ENCODE measurements around the gene PILRB. TPM values are rescaled to one million over a fixed set of nuclear protein-coding genes. Genes with fewer than 3 reads are reported as not detected.
A peak's percentile ranks its signal among the peaks of the same experiment; 100 is the strongest.

PILRB gene
- total RNA-seq, 1 experiment from 2014 or later = 50.1 TPM

DNA sequence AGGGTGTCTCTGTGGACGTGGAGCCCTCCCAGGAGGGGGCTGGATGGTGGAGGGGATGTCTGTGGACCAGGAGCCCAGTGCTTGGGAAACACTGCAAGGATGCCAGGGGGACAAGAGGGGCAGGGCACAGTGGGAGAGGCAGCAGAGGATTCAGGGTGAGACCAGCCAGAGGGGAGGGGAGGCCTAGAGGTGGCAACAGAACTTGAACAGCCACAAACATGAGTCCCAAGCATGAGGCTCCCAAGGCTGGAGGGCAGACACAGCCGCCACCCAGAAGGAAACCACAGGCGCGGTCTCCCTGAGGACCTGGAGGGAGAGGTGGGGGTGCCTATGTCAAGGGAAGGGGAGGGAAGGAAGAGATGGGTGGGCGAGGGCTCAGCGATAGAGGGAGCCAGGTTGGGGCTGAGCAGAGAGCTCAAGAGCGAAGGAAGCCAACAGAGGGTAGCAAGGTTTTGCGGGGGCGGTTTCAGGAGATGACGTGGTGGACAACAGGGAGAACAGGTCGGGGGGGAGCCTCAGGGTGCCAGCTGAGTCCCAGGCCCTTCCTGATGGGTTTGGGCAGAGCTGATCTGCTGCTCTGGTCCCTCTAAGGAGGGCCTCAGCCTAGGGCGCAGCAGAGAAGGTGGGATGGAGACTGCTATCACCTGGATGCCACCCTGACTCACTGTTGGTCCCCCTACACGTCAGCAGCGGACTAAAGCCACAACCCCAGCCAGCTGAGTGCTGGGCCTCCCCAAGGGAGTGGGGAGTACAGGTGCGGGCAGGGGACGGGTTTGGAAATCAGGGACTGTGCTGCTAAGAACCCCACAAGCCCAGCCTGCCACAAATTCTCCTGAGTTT is 8.7 kb downstream of the PILRB start:
- H3T11ph ChIP-seq (ENCODE audit: low read length) = no peak overlapping the region
- no peak overlapping the region for H4K8ac ChIP-seq (replicated peaks; ENCODE audit: insufficient read length, low read depth, low read length)
- H3K4ac ChIP-seq (ENCODE audit: low read depth, low read length) = no peak overlapping the region
- peaks cover 31 to 56% (median 38%) of the 10 kb centered on the region in 3 experiments for H3K36me3 Mint-ChIP-seq (ENCODE audit: insufficient read depth in 1 of 3, low read depth in 3 of 3)
- no peak overlapping the region for H2BK120ac ChIP-seq (ENCODE audit: low read depth, low read length, poor library complexity, severe bottlenecking)
- no peaks in the 10 kb centered on the region for H3K79me1 ChIP-seq (ENCODE audit: insufficient read depth, low read depth, low read length, poor library complexity, severe bottlenecking)
- WGBS (ENCODE audit: extremely low coverage, insufficient read length, low lambda C conversion rate) = no CpG with 5 or more reads among the region's 16 CpGs
- no peaks in the 10 kb centered on the region for H3K9me3 Mint-ChIP-seq
- no peak overlapping the region for H3K18ac ChIP-seq (ENCODE audit: insufficient read length, low read depth, low read length)
- H2AK5ac ChIP-seq (ENCODE audit: insufficient read length, low read length) = no peak overlapping the region
- no peaks in the 10 kb centered on the region; the same call in 1 of the 2 replicates for H3K4me1 ChIP-seq (ENCODE audit: insufficient read depth, low read length)
- H3K23me2 ChIP-seq (ENCODE audit: insufficient read length, low read depth, low read length, poor library complexity, severe bottlenecking) = no peaks in the 10 kb centered on the region
- H2BK12ac ChIP-seq (ENCODE audit: insufficient read length, low read depth, low read length) = no peak overlapping the region
- no peak overlapping the region for H3K4me2 ChIP-seq (ENCODE audit: insufficient read depth, insufficient read length, low read length)
- H3K27ac Mint-ChIP-seq = peak overlapping the region in 2 of 3 experiments; percentile 62; a peak in 5 of 7 replicates
- H4K91ac ChIP-seq (ENCODE audit: insufficient read length, low read depth, low read length) = no peak overlapping the region
- H2AFZ ChIP-seq (ENCODE audit: low read length) = no peak overlapping the region
- H3K14ac ChIP-seq (ENCODE audit: insufficient read depth, low read length) = no peak overlapping the region
- H2BK20ac ChIP-seq (ENCODE audit: low read depth, low read length, poor library complexity, severe bottlenecking) = no peak overlapping the region
- H3K9me3 ChIP-seq (ENCODE audit: control insufficient read depth, low read depth, low read length) = no peaks in the 10 kb centered on the region
- no peak overlapping the region for H3K4me3 Mint-ChIP-seq
- no peaks in the 10 kb centered on the region for H3K79me2 ChIP-seq (ENCODE audit: insufficient read depth, low read length)
- no peaks in the 10 kb centered on the region for H3K27me3 ChIP-seq (ENCODE audit: insufficient read depth, low read length)
- H3K4me1 Mint-ChIP-seq = peaks cover 32 to 43% of the 10 kb centered on the region in 2 experiments
- H3K23ac ChIP-seq (ENCODE audit: insufficient read length, low read depth, low read length) = no peak overlapping the region
- H3K27ac ChIP-seq (ENCODE audit: insufficient read length, low read depth, low read length) = no peak overlapping the region
- no peak overlapping the region for H3K56ac ChIP-seq (ENCODE audit: insufficient read length, low read depth, low read length)
- H2BK15ac ChIP-seq (ENCODE audit: low read depth, low read length) = no peak overlapping the region
- H3K9ac ChIP-seq (ENCODE audit: extremely low read depth, insufficient read length, low read length) = no peak overlapping the region
- no peaks in the 10 kb centered on the region for H4K20me1 ChIP-seq (ENCODE audit: control insufficient read depth, insufficient read depth, insufficient read length)
- no peak for TF ChIP-seq CTCF (conservative IDR thresholded peaks at IDR 0.05)
- H4K5ac ChIP-seq (ENCODE audit: insufficient read length, low read depth, low read length) = no peak overlapping the region
- DNase-seq = no peak
- H2BK5ac ChIP-seq (ENCODE audit: insufficient read length, low read length) = no peak overlapping the region
- no peaks in the 10 kb centered on the region; the same call in 1 of the 2 replicates for H3K27me3 Mint-ChIP-seq (ENCODE audit: low read depth)

All from H9 (cell line).